CD4-positive, alpha-beta T cell (primary cell): ENCODE results near the gene ANXA2. TPM values are rescaled to one million over a fixed set of nuclear protein-coding genes. Genes with fewer than 3 reads are reported as not detected.

ENCODE experiments used
- ATAC-seq: fragments of 200-7000 bp; cut with Tn5 transposase; one replicate; pipeline ENCODE4 v1.10.0; 2022; ENCODE audit warnings: mild to moderate bottlenecking; ENCODE audit not compliant: poor library complexity
- CTCF ChIA-PET: fragments of 350-600 bp; sonication (Branson Sonifier 250); formaldehyde crosslinking; loops from one replicate; lab custom pipeline; 2021; ENCODE audit warnings: antibody characterized with exemption, inconsistent platforms; lab: Charles Lee
- POLR2A ChIA-PET: fragments of 350-600 bp; sonication (Branson Sonifier 250); formaldehyde crosslinking; loops from one replicate; lab custom pipeline; 2021; ENCODE audit warnings: antibody characterized with exemption, inconsistent platforms; lab: Charles Lee
- DNase-seq, 14 experiments: peaks; one replicate each; pipeline ENCODE4 v3.0.0-alpha.2; 2013 to 2020; ENCODE audit warnings: mixed read lengths in 2 of 14
- H3K27ac ChIP-seq, 2 donors: one replicate each; pipeline versions ENCODE4 v1.5.1 to v1.7.0; 2013; ENCODE audit warnings: low read length in 2 of 2, low read depth in 1 of 2, mild to moderate bottlenecking in 1 of 2
- H3K27me3 ChIP-seq, 2 experiments: 1 replicate in 1 of 2; 2 replicates in 1 of 2; pipeline versions ENCODE4 v1.6.1 to v1.7.0; 2013; ENCODE audit warnings: low read length in 2 of 2, control low read depth in 1 of 2, mild to moderate bottlenecking in 1 of 2, moderate library complexity in 1 of 2; ENCODE audit not compliant: insufficient read depth in 2 of 2, control insufficient read depth in 1 of 2
- H3K36me3 ChIP-seq: one replicate; pipeline ENCODE4 v1.6.1; 2013; ENCODE audit warnings: low read length, control low read depth; ENCODE audit not compliant: insufficient read depth
- H3K4me1 ChIP-seq: one replicate; pipeline ENCODE4 v1.6.1; 2013; ENCODE audit warnings: low read length, control low read depth; ENCODE audit not compliant: insufficient read depth
- H3K4me3 ChIP-seq: one replicate; pipeline ENCODE4 v1.5.1; 2013; ENCODE audit warnings: mild to moderate bottlenecking, low read length, moderate library complexity
- H3K9me3 ChIP-seq, 2 experiments: 1 replicate in 1 of 2; 2 replicates in 1 of 2; pipeline versions ENCODE4 v1.6.1 to v1.7.0; 2013; ENCODE audit warnings: low read length in 2 of 2, mild to moderate bottlenecking in 2 of 2, control low read depth in 1 of 2, moderate library complexity in 1 of 2; ENCODE audit not compliant: control insufficient read depth in 1 of 2, insufficient read depth in 1 of 2
- H3K27ac Mint-ChIP-seq: one replicate; pipeline ENCODE4 v1.8.0; 2020; ENCODE audit warnings: mixed read lengths
- H3K27me3 Mint-ChIP-seq: one replicate; pipeline ENCODE4 v1.8.0; 2021; ENCODE audit warnings: mixed read lengths
- H3K36me3 Mint-ChIP-seq: one replicate; pipeline ENCODE4 v1.8.0; 2021; ENCODE audit warnings: low read depth, mixed read lengths
- H3K4me1 Mint-ChIP-seq: one replicate; pipeline ENCODE4 v1.8.0; 2021; ENCODE audit warnings: low read depth, mixed read lengths
- H3K4me3 Mint-ChIP-seq: one replicate; pipeline ENCODE4 v1.8.0; 2020; ENCODE audit warnings: mild to moderate bottlenecking, mixed read lengths
- H3K9me3 Mint-ChIP-seq: one replicate; pipeline ENCODE4 v1.8.0; 2020; ENCODE audit warnings: mixed read lengths
- intact Hi-C, 2 experiments: fragments of 100-400 bp; cut with DNase I in 1 of 2; cut with micrococcal nuclease in 1 of 2; formaldehyde crosslinking; loops; one replicate each; pipeline versions ENCODE4 v1.15.1 to v1.9.0; 2023 to 2025; cut with DNase I, micrococcal nuclease
- total RNA-seq, 174 experiments: library from RNA in 2 of 174; stranded (reverse) in 2 of 174; gene quantifications; one replicate each; pipeline ENCODE4 v1.2.3 and lab custom pipeline; 2021 to 2026
- TF ChIP-seq, protein P1 (sequence below): fragments of 200-600 bp; IDR thresholded peaks from one replicate; pipeline ENCODE4 v1.8.0; 2022; ENCODE audit warnings: antibody characterized with exemption, mild to moderate bottlenecking

The ANXA2 gene
- total RNA-seq, 2 experiments from 2014 or later: 70.8 to 74.5 TPM

- Mint-ChIP-seq H3K36me3 (peaks cover 48% of the 10 kb centered on the region), H3K27me3 (no peaks in the 10 kb centered on the region), H3K4me3 (no peak overlapping the region), H3K4me1 (no peaks in the 10 kb centered on the region), H3K27ac (no peak overlapping the region), H3K9me3 (no peaks in the 10 kb centered on the region)
- TF ChIP-seq, protein P1, sequence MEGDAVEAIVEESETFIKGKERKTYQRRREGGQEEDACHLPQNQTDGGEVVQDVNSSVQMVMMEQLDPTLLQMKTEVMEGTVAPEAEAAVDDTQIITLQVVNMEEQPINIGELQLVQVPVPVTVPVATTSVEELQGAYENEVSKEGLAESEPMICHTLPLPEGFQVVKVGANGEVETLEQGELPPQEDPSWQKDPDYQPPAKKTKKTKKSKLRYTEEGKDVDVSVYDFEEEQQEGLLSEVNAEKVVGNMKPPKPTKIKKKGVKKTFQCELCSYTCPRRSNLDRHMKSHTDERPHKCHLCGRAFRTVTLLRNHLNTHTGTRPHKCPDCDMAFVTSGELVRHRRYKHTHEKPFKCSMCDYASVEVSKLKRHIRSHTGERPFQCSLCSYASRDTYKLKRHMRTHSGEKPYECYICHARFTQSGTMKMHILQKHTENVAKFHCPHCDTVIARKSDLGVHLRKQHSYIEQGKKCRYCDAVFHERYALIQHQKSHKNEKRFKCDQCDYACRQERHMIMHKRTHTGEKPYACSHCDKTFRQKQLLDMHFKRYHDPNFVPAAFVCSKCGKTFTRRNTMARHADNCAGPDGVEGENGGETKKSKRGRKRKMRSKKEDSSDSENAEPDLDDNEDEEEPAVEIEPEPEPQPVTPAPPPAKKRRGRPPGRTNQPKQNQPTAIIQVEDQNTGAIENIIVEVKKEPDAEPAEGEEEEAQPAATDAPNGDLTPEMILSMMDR: no peak
- H3K27ac ChIP-seq: no peak overlapping the region
- H3K4me1 ChIP-seq: no peaks in the 10 kb centered on the region
- peaks cover 0 to 3% of the 10 kb centered on the region in 2 experiments for H3K9me3 ChIP-seq
- H3K27me3 ChIP-seq: no peaks in the 10 kb centered on the region
- POLR2A ChIA-PET: no interaction called here
- DNase-seq (no peak), ATAC-seq (no peak)
- CTCF ChIA-PET: no interaction called here
- H3K36me3 ChIP-seq: peaks cover 43% of the 10 kb centered on the region
- intact Hi-C loops: no loop called here
- H3K4me3 ChIP-seq: no peak overlapping the region
These were observed 51.7 kb downstream of the ANXA2 start for GRCh38 chr15:60346077-60346476.

DNA sequence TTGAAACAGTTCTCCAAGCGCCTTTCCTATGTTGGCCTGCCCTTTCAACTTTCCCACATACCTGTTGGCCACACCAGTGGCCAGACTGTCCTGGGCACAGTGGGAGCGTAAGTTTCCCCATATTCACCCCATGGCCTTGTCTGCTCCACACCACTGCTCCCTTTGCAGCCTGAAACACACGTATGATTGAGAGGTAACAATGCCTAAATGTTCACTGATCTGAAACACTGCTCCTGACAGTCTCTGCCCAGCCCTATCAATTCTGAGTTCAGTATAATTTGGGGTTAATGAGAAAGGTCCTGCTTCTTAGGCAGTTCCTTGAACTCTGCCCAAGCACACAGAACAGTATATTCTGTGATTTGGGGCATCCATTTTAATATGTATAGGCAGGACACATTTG, 52.2 kb downstream of the ANXA2 start:
- H3K27ac Mint-ChIP-seq: no peak overlapping the region
- no peaks in the 10 kb centered on the region for H3K27me3 Mint-ChIP-seq
- Histone ChIP-seq H3K9me3 (peaks cover 0 to 3% of the 10 kb centered on the region in 2 experiments), H3K27me3 (no peaks in the 10 kb centered on the region), H3K27ac (no peak overlapping the region), H3K36me3 (peaks cover 38% of the 10 kb centered on the region), H3K4me3 (no peak overlapping the region), H3K4me1 (no peaks in the 10 kb centered on the region)
- ChIA-PET POLR2A (interaction anchor here (0.6 kb wide), 1 partner anchor 119 kb away, joined by 3 read pairs; no protein-coding TSS in a partner anchor), CTCF (no interaction called here)
- H3K4me1 Mint-ChIP-seq: no peaks in the 10 kb centered on the region
- TF ChIP-seq, protein P1: no peak
- intact Hi-C loops: no loop called here
- DNase-seq: no peak
- ATAC-seq: no peak
- H3K9me3 Mint-ChIP-seq: no peaks in the 10 kb centered on the region
- H3K4me3 Mint-ChIP-seq: no peak overlapping the region
- H3K36me3 Mint-ChIP-seq: peaks cover 43% of the 10 kb centered on the region

GRCh38 chr15:60344987-60345386, 52.8 kb downstream of the ANXA2 start:
- TF ChIP-seq, protein P1: no peak
- H3K27me3 ChIP-seq: no peaks in the 10 kb centered on the region
- intact Hi-C loops: no loop called here
- CTCF ChIA-PET: no interaction called here
- peaks cover 37% of the 10 kb centered on the region for H3K36me3 Mint-ChIP-seq
- H3K27me3 Mint-ChIP-seq: no peaks in the 10 kb centered on the region
- no peak overlapping the region for H3K27ac ChIP-seq
- no peak for ATAC-seq
- H3K4me1 Mint-ChIP-seq: no peaks in the 10 kb centered on the region
- peaks cover 35% of the 10 kb centered on the region for H3K36me3 ChIP-seq
- no peaks in the 10 kb centered on the region for H3K4me1 ChIP-seq
- POLR2A ChIA-PET: interaction anchor here (0.6 kb wide), 1 partner anchor 120 kb away, joined by 3 read pairs; no protein-coding TSS in a partner anchor
- H3K4me3 Mint-ChIP-seq: no peak overlapping the region
- no peak overlapping the region for H3K27ac Mint-ChIP-seq
- no peak for DNase-seq
- H3K4me3 ChIP-seq: no peak overlapping the region
- H3K9me3 ChIP-seq: peaks cover 0 to 3% of the 10 kb centered on the region in 2 experiments
- H3K9me3 Mint-ChIP-seq: no peaks in the 10 kb centered on the region
